Pons (tissue), 1 donor: ENCODE data around the gene FSTL4.

Source experiments
- DNase-seq: peaks from one replicate; pipeline ENCODE4 v3.0.0-alpha.2; 2016; ENCODE audit warnings: low spot score

FSTL4 gene

DNA sequence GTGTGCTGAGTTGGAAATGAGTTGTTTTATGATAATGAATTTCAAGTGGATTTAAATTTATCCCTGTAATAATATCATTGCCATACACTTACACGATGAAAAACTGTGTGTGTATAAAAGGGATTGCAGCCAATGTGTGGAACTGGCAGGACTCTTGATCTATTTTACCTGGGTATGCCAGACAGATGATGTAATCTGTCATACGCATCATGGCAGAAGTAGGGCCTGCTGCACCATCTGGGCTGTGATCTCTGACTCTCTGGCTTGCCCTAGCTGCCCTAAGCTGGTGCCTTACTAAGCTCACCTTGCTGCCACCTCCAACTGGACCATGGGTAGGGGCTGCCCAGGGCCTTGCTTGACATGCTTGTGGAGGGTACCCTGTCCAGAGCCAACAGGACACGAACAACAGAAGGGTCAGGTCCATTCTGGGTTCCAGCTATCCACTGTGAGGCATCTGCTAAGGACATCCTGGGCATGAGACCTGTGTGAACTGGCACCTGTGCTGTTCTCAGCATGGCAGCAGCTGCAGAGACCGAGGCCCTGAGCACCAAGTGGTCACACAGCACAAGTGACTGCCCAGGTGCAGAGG is 184.2 kb downstream of the FSTL4 start:
- DNase-seq = no peak

GRCh38 chr5:133427121-133427777 is 185.1 kb downstream of the FSTL4 start:
- no peak for DNase-seq

DNA sequence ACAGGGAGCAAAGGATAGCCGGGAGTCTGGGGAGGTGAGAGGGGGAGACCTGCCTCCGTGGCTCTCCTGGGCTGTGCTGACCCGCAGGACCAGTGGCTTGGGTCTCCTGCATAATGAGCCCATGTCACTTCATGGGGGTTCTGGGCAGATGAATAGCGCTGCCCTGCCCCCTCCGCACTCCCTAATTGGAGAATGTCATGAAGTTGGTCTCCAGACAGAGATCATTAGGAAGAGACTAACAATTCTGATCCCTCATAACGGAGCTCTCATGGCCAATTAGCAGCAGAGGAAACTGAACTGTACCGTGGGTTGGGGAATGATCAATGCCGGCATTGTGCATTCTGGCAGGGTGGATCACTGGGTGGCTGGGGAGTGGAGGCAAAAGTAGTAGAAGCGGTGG is 186.1 kb downstream of the FSTL4 start:
- no peak for DNase-seq

DNA sequence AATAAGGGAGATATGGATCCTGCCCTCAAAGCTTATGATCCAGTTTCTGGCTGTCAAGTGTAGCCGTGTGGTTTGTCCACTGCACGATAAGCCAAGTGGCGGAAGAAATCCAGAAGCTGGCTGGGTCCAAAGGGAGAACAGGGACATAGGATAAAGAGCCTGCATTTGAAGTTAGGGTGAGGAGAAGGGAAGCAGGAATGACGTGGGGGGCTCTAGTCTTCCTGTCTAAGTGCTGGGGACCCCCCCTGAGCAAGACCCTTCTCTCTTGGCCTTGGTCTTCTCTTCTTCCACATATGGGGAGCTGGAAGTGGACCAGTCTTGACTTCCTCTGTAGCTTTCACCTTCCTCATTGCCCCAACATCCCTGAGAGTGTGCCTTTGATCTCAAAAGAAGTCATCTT is 186.6 kb downstream of the FSTL4 start:
- DNase-seq = no peak

DNA sequence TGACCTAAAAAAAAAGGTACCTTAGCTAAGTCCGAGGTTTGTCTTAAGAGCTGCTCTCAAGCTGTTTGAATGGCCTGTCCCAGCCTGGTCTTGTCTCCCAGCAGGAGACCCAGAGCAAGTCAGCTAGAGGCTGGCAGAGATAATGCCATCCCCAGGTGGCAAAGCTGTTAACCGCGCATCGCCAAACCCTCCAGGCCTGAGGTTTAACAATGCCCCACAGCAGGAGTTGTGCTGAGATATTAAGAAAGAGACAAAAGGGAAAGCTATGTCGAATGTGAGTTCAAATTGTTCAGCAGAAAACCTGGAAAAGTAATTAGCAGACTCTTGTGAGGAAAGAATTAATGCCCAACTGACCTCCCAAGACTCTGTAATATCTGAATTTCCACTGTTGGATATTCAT is 187.1 kb downstream of the FSTL4 start:
- DNase-seq = no peak

DNA sequence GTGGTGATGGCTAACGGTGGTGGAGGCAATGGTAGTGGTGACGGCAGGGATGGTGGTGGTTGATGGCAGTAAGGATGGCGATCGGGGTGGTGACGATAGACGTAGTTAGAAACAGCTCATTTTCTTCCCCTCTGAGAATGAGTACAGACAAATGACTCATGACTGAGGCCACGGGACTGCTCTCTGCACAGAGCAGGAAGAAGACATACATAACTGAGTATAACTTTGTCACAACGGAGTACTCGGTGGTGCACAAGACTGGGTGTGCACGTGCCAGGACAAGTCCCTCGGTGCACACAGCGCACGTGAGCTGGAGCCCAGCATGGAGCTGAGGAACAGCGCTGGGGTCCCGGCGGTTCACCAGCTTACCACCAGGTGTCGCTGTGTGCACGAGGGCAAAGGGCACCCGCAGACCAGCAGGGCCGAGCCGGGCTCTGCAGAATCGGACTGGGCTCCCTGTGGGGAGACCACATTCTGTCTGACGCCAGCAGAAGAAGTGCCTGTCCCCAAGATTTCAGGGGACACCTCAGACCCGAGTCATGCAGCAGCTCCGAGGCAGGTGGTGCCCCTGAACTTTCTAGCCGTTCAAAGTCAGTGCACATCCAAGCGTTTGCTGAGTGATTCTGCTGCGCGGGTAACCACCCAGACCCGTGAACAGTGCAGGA is 188.6 kb downstream of the FSTL4 start:
- peak; percentile 28 for DNase-seq

DNA sequence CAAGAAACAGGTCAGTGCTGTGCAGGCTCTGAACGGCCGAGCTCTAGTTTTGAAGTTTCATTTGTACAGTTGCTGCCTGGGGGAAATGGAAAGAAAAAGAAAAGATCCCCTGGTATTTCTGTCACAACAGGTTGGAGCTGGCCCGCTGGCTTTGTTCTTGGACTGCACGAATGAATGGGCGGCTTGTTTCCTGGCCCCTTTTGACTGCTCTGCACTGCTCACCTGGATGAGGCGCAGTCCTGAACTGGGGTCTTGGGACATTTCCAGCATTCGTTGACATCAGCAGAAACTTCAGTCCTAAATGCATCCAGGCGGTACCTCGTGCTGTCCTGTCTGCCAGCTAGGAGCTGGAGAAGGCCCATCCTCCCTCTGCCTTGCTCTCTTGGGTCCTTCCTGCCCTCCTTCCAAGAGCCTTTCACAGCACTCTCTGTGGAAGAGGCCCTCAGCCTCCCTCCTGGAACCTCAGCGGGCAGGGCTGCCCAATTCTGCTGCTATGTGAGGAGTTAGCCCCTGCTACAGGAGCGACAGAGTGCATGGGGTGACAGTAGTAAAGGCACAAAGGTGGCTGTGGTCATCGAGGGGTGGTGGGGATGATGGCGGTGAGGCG is 189.2 kb downstream of the FSTL4 start:
- no peak for DNase-seq

DNA sequence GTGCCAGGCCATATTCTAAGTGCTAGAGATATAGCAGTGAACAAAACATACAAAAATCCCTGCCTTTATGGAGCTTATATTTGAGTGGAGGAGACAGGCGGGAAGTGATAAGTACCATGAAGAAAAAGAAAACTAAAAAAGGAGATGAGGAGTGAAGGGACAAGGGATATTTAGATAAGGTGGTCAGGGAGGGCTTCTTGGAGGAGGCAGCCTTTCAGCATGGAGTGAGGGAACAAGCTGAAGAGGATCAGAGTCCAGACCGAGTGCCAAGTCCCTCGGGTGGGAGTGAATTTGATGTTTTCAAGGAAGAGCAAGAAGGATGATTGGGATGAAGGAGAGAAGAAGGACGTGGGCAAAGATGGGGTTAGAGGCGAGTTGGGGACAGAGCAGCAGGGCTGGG is 190.5 kb downstream of the FSTL4 start:
- DNase-seq = no peak

DNA sequence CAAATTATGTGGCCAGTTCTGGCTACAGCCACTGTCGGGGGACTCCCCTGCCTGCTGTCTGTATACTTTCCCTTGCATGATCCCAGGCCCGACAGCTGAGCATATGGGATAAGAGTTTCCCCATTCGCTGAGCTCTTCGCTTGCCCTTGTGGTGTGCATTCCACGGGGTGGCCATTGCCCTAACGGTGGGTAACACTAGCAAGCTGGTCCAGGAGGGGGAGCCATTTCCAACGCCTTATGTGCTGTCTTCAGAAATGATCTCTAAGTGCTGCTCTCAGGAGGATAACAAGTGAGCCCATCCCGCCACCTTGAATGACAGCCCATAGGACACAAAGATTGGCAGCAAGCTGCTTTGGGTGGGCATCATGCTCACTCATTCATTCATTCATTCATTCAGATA is 190.9 kb downstream of the FSTL4 start:
- DNase-seq = no peak

GRCh38 chr5:133420440-133421301 is 191.7 kb downstream of the FSTL4 start:
- no peak for DNase-seq

GRCh38 chr5:133415906-133416305 is 196.4 kb downstream of the FSTL4 start:
- DNase-seq = no peak

GRCh38 chr5:133415506-133415905 is 196.8 kb downstream of the FSTL4 start:
- no peak for DNase-seq

DNA sequence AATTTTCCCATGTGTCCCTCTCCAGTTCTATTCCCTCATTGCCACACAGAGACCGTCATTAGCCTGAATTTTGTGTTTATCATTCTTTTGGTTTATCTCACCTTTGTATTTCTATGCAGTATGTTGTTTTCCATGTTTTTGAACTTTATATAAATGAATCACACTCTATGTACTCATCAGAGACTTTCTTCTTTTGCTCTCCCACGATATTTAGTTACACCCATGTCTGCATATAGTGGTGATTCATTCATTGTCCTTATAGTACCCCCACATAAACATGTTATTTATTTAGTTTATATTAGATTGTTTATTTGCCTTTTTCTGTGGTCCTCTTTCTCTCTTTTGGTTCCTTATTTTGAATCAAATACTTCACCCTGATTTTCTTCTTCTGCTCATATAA is 199.7 kb downstream of the FSTL4 start:
- no peak for DNase-seq

- no peak for DNase-seq
Measured at GRCh38 chr5:133410335-133410828, 202.0 kb downstream of the FSTL4 start.

DNA sequence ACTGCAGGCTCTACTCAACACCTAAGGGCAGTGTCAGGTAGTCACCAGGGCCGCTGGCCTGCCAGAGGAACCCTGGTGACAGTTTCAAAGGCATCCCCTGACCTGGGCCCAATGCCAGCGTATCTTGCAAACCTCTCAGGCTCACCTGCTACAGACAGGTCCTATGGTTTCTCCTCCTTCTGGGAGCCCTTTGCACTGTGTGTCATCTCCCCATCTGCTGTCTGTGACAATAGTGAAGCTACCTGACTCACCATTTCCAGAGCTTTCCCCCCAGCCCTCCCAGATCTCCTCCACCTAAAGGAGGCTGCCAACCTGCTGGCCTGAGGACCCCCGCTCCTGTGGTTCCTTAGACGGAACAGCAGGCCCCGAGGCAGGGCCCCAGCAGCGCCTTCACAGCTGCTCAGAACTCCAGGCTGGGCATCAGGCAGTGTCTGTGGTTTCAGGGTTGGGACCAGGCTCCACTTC is 203.1 kb downstream of the FSTL4 start:
- no peak for DNase-seq

GRCh38 chr5:133408322-133408721 is 204.0 kb downstream of the FSTL4 start:
- DNase-seq = no peak

GRCh38 chr5:133406977-133407632 is 205.2 kb downstream of the FSTL4 start:
- no peak for DNase-seq

DNA sequence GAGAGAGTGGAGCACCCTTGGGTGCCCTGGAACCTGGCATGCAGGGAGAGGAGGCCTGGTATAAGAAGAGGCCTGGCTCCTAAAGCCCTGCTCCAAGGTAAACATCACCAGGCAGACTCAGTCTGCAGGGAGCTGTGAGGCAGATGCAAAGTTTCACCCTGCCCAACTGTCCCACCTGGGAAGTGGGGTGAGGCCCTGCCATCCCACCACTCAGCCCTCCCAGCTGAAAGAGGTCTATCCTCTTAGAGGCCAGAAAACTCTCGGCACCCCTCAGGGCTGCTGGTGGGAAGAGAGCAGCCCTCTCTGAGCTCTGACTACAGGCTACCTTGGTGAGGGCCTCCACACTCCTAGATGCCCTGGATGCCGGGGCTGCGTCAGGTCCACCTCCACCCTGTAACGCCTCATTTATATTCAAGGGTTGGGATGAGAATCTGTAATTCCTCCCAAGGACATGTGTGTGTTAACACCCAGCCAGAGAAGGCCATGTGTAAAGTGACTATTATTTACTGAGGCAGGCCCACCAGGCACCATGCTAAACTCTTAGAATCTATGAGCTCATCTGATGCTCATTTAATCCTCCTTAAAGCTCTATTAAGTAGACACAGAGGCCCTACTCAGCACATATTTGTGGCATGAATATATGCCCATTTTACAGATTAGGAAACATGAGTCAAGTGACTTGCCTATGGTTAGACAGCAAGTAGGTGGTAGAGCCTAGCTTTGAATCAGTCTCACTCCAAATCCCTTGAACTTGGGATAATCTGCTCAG is 205.9 kb downstream of the FSTL4 start:
- no peak for DNase-seq

DNA sequence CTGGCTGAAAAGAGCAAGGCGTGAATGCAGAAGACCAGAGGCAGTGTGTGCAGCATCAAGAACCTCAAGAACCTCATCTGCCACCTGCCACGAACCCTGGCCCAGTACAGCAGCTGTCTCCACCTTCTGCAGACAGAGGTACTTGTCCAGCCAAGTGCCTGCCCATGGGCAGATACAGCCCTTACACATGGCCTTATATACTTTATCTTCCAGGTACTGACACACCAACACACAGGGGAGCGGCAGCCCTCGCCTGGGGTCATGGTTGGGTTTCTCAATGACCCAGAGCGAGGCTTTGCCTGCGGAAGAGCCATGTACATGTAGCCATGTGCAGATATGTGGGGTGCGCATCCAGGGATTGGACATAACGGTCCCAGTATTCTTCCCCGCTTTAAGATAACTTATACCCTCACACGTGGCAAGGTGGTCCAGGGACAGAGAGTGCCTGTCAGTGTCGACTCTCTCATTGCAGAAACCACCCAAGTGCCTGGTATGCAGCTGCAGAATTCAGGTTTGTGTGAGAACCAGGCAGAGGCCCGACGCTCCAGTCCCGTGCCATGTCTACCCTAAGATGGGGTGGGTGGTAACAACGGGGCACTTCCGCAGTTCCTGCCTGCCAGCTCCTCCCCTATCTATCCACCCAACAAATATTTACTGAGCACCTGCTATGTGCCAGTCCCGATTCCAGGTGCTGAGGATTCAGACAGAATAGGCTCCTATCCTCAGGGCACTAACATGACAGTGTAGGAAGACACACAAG is 206.9 kb downstream of the FSTL4 start:
- no peak for DNase-seq

DNA sequence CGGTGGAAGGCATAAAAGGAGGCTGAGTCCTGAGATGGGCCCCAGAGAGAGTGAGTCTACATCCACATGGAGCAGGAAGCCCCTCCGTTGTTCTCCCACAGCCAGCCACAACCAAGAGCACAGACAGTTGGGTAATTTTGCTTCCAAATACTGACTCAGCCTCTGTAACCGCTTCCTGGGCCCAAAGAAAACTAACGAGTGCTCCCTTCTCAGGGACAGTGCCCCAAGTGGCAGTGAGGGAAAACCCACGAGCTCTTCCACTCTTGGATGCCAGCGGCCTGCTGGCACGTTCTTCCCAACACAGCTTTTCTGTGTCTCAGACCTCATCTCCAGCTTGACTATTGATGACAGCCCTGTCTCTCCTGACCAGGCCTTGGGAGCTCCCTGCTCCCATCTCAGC is 207.6 kb downstream of the FSTL4 start:
- no peak for DNase-seq
